Mucosa of descending colon (tissue), 3 donors: ENCODE data around the gene EFHC1. TPM values are rescaled to one million over a fixed set of nuclear protein-coding genes. Genes with fewer than 3 reads are reported as not detected.

Source experiments
- ATAC-seq: fragments of 200-7000 bp; cut with Tn5 transposase; one replicate; pipeline ENCODE4 v1.9.1; 2020; ENCODE audit warnings: mild to moderate bottlenecking, moderate library complexity
- DNase-seq, 3 donors: peaks; one replicate each; pipeline ENCODE4 v3.0.0-alpha.2; 2020
- H3K36me3 ChIP-seq: fragments of 200-600 bp; one replicate; pipeline ENCODE4 v1.8.0; 2021; ENCODE audit warnings: low read depth, mild to moderate bottlenecking
- H3K4me1 ChIP-seq: fragments of 200-600 bp; one replicate; pipeline ENCODE4 v1.8.0; 2021; ENCODE audit warnings: low read depth, mild to moderate bottlenecking
- H3K4me3 ChIP-seq: fragments of 200-600 bp; one replicate; pipeline ENCODE4 v1.8.0; 2021; ENCODE audit warnings: mild to moderate bottlenecking
- H3K9me3 ChIP-seq: fragments of 200-600 bp; one replicate; pipeline ENCODE4 v1.8.0; 2021; ENCODE audit warnings: mild to moderate bottlenecking
- CTCF ChIP-seq: fragments of 200-600 bp; IDR thresholded peaks from one replicate; pipeline ENCODE4 v1.8.0; 2022; ENCODE audit warnings: antibody characterized with exemption, mild to moderate bottlenecking
- intact Hi-C, 2 donors: fragments of 100-400 bp; cut with DNase I in 1 of 2; cut with micrococcal nuclease in 1 of 2; formaldehyde crosslinking; loops; one replicate each; pipeline versions ENCODE4 v1.11.0 to v1.11.1; 2022; cut with DNase I, micrococcal nuclease
- total RNA-seq, 3 donors: library from RNA; stranded (reverse); fragmentation: NEBNext Ultra II Directional in 2 of 3; extraction: Animal tissue kit (Norgen Biotek cat#: 25700) in 2 of 3; gene quantifications; one replicate each; pipeline versions ENCODE4 v1.2.1 to v1.2.4, GENCODE V29; 2021 to 2023
- donor health status: DM: no; HTN: no; CAD: no; lungs with moderate emphysema.
- donor health status: DM: no; HTN: no; CAD: no.
- donor health status: DM: no; HTN: yes; CAD: no.

EFHC1 gene
- total RNA-seq, 3 donors from 2014 or later = 10.8 to 22.2 (median 20.5) TPM

- intact Hi-C loops = no loop called here
- Histone ChIP-seq H3K9me3 (no peaks in the 10 kb centered on the region), H3K36me3 (no peaks in the 10 kb centered on the region), H3K4me3 (no peak overlapping the region), H3K4me1 (peaks cover 24% of the 10 kb centered on the region)
- ATAC-seq (no peak), DNase-seq (no peak)
- no peak for TF ChIP-seq CTCF
Observed at GRCh38 chr6:52540286-52540902, 120.3 kb downstream of the EFHC1 start.

GRCh38 chr6:52541135-52541534, 121.0 kb downstream of the EFHC1 start:
- H3K36me3 ChIP-seq = no peaks in the 10 kb centered on the region
- peaks cover 22% of the 10 kb centered on the region for H3K4me1 ChIP-seq
- H3K4me3 ChIP-seq = no peak overlapping the region
- no peaks in the 10 kb centered on the region for H3K9me3 ChIP-seq
- DNase-seq (no peak), ATAC-seq (no peak)
- intact Hi-C loops = no loop called here
- no peak for TF ChIP-seq CTCF

- no peak for TF ChIP-seq CTCF
- no peak for ATAC-seq
- Histone ChIP-seq H3K4me3 (no peak overlapping the region), H3K36me3 (no peaks in the 10 kb centered on the region), H3K9me3 (no peaks in the 10 kb centered on the region), H3K4me1 (peaks cover 32% of the 10 kb centered on the region)
- DNase-seq = no peak
- intact Hi-C loops = no loop called here
Observed at GRCh38 chr6:52543262-52543661, 123.1 kb downstream of the EFHC1 start.

- intact Hi-C loops = no loop called here
- ATAC-seq (peak; percentile 25), DNase-seq (no peak)
- Histone ChIP-seq H3K36me3 (no peaks in the 10 kb centered on the region), H3K4me1 (peaks cover 39% of the 10 kb centered on the region), H3K9me3 (no peaks in the 10 kb centered on the region), H3K4me3 (no peak overlapping the region)
- no peak for TF ChIP-seq CTCF
Observed at GRCh38 chr6:52543729-52544601, 123.8 kb downstream of the EFHC1 start.

- intact Hi-C loops = no loop called here
- TF ChIP-seq CTCF = no peak
- Histone ChIP-seq H3K4me3 (no peak overlapping the region), H3K4me1 (peaks cover 44% of the 10 kb centered on the region), H3K36me3 (no peaks in the 10 kb centered on the region), H3K9me3 (no peaks in the 10 kb centered on the region)
- ATAC-seq (no peak), DNase-seq (no peak)
Observed at GRCh38 chr6:52544602-52545405, 124.7 kb downstream of the EFHC1 start.
